GM19468 (cell line): Measurements from ENCODE around the gene PLK5.

ENCODE experiments used
- ATAC-seq: cut with Tn5 transposase; IDR thresholded peaks from one replicate; pipeline ENCODE4 v1.9.1; 2021; ENCODE audit warnings: mild to moderate bottlenecking, moderate library complexity, moderate number of reproducible peaks; ENCODE audit not compliant: unreplicated experiment; ENCODE audit errors: extremely low read depth

PLK5 gene

DNA sequence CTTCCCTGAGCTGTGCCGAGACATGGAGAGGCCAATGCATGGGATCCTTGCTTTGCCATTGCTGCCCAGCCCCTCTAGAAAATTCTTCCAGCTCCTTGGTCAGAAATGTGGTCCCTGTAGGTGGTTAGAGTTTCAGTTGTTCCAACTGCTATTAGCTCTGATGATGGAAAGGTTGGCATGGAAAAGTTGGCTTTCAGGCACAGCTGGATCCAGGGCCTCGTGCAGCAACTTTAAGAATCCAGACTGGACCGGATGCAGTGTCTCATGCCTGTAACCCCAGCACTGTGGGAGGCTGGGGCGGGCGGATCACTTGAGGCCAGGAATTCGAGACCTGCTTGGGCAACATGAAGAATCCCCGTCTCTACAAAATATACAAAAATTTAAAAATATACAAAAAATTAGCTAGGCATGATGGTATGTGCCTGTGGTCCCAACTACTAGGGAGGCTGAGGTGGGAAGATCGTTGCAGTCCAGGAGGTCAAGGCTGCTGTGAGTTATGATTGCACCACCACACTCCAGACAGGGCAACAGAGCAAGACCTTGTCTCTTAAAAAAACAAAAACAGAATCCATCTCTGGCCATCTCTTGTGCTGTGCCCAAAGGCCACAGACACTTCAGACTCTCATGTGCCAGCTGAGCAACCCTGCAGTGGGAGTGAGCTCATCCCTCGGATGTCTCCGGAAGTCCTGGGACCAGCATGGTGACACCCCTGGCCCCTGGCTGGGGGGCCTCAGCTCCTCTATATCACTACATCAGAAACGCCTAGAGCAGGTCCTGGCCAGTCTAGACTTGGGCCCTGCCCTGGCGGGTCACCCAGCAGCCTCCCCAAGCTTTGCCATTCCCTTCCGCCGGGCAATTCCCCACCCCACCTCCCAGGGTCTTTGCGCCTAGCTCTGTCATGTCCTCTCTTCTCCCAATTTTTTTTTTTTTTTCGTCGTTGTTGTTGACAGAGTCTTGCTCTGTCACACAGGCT, 27.5 kb downstream of the PLK5 start:
- no peak for ATAC-seq

GRCh38 chr19:1553415-1553814, 29.5 kb downstream of the PLK5 start:
- ATAC-seq: no peak

- no peak for ATAC-seq
These were observed 31.1 kb downstream of the PLK5 start for GRCh38 chr19:1554968-1555367.

- no peak for ATAC-seq
These were observed 31.9 kb downstream of the PLK5 start for GRCh38 chr19:1555487-1556389.

DNA sequence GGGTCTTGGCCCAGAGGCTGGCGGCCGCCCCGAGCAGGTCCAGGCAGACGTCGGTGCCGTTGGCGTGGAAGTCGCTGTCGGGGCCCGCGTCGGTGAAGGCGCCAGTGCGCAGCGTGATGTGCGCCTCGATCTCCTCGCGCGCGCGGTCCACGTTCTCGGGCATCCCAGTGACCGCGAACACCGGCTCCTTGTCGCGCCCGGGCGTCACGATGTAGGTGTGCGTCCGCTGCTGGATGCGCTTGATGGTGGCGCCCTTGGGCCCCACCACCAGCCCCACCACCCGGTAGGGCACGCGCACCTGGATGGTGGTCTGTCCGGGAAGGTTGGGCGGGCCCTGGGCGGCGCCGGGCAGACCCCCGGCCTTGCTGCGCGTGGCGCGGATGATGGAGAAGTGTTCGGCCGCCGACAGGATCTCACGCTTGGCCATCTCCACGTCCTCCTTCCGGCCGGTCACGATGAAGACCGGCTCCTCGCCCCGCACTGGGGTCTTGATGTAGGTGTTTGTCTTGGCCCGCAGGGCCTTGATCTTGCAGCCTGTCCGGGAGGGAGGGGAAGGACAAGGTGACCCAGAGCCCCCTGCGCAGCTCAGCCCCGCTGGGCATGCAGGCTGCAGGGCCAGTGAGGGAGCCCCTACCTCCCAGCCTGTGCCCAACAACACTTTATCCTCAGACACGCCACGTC, 32.7 kb downstream of the PLK5 start:
- ATAC-seq: no peak

GRCh38 chr19:1558552-1558951, 34.7 kb downstream of the PLK5 start:
- no peak for ATAC-seq

- ATAC-seq: no peak
These were observed 36.5 kb downstream of the PLK5 start for GRCh38 chr19:1560286-1560882.

- ATAC-seq: no peak
These were observed 37.5 kb downstream of the PLK5 start for GRCh38 chr19:1561236-1561842.

GRCh38 chr19:1563251-1563650, 39.4 kb downstream of the PLK5 start:
- no peak for ATAC-seq

GRCh38 chr19:1566392-1567115, 42.7 kb downstream of the PLK5 start:
- no peak for ATAC-seq

- no peak for ATAC-seq
These were observed 43.4 kb downstream of the PLK5 start for GRCh38 chr19:1567116-1567847.

- no peak for ATAC-seq
These were observed 44.0 kb downstream of the PLK5 start for GRCh38 chr19:1567848-1568227.

DNA sequence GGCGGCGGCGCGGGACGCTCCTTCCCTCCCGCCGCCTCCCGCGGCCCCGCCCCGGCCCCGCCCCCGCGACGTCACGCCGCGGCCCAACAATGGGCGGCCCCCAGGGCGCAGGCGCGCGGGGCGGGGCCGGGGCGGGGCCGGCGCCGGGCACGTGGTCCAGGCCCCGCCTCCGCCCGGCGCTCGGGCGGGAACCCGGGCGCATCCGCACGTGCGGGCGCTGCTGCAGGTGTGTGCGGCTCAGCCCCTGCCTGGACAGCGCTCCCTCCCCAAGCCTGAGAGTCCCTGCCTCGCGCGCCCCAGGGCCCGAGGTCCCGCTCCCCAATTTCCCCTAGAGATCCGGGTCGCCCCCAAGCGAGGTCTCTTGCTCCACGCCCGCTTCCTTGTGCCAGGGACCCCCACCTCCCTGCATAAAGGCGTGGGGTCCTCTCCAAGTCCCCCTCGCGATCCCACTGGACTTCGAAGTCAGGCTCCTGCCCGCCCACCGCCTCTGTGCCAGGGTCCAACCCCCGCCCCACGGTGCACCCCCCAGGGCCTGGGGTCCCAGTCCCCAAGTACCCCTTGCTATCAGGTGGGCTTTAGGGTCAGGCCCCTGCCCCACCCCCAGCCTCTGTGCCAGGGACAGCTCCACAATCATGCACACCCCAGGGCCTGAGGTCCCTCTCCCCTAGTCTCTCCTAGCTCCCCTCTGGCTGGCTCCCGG, 44.6 kb downstream of the PLK5 start, which contains the start of gene MEX3D:
Gene MEX3D, minus strand, starts transcription at position 6 of the 700 bp plus-strand sequence. CDS start 267 bp downstream, outside the sequence.
- no peak for ATAC-seq

- ATAC-seq: no peak
These were observed 46.1 kb downstream of the PLK5 start for GRCh38 chr19:1569997-1570396.

GRCh38 chr19:1570836-1571235, 47.0 kb downstream of the PLK5 start:
- no peak for ATAC-seq

DNA sequence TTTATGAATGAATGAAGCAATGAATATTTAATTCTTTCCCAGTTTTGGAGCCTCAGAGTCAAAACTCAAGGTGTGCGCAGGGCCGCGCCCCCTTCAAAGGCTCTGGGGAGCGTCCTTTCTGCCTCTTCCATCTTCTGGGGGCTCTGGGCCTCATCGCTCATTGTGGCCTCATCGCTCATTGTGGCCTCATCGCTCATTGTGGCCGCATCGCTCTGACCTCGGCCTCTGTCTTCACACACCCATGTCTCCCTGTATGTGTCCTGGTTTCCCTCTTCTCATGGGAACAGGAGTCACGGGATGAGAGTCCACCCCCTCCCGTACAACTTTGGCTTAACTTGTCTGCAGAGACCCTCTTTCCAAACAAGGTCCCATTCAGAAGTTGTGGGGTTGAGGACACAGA, 47.5 kb downstream of the PLK5 start:
- no peak for ATAC-seq

- ATAC-seq: no peak
These were observed 48.9 kb downstream of the PLK5 start for GRCh38 chr19:1572795-1573194.
